Neural progenitor cell (in vitro differentiated cells): ENCODE results near the gene ANO1.

Experiments used
- CTCF ChIP-seq: fragments of 200-600 bp; sonication (generic); IDR thresholded peaks from 2 replicates; pipeline ENCODE4 v1.5.1; 2017; ENCODE audit warnings: antibody characterized with exemption, mild to moderate bottlenecking
- EZH2 ChIP-seq: fragments of 200-600 bp; sonication (generic); IDR thresholded peaks from 2 replicates; pipeline ENCODE4 v1.6.1; 2017; ENCODE audit warnings: antibody characterized with exemption, mild to moderate bottlenecking, moderate library complexity
- EZH2phosphoT487 ChIP-seq: fragments of 200-600 bp; sonication (generic); IDR thresholded peaks from 2 replicates; pipeline ENCODE4 v1.6.1; 2017; ENCODE audit warnings: antibody characterized with exemption

- no peak for TF ChIP-seq CTCF
- TF ChIP-seq EZH2phosphoT487, result no peak
- no peak for TF ChIP-seq EZH2
Measured at GRCh38 chr11:70040869-70041501, 37.1 kb upstream of the ANO1 start.
